VCaP (cell line): ENCODE measurements around the gene KLHL30.

Source experiments
- H3K27ac ChIP-seq: fragments of 450-650 bp; 2 replicates; pipeline ENCODE4 v1.5.1; 2017
- TF ChIP-seq, protein P1 (sequence below): fragments of 450-650 bp; conservative IDR thresholded peaks from 2 replicates; pipeline ENCODE4 v1.5.1; 2017; ENCODE audit warnings: mild to moderate bottlenecking, moderate library complexity

The KLHL30 gene

DNA sequence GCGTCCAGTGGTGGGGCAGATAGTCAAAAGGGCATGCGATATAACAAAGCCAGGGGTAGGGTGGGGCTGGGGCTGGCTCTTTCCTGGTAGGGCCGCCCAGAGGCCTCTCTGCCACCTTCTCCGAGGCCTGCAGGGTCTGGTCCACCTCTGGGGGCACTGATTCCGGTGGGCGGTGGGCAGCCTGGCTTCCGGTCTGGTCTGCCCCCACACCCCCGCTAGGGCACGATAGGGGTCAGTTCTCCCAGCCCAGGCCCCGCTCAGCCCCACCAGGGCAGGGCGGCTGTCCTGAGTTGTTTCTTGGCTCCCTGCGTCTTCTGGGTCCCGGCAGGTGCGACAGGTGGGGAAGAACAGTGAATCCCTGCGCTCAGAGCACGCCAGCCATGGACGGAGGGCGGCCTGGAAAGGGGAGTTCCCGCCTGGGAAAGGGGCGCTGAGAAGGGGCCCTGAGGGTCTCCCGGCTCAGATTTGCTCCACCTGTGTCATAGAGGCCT, 19.6 kb downstream of the KLHL30 start:
- H3K27ac ChIP-seq = no peak overlapping the region
- TF ChIP-seq, protein P1, sequence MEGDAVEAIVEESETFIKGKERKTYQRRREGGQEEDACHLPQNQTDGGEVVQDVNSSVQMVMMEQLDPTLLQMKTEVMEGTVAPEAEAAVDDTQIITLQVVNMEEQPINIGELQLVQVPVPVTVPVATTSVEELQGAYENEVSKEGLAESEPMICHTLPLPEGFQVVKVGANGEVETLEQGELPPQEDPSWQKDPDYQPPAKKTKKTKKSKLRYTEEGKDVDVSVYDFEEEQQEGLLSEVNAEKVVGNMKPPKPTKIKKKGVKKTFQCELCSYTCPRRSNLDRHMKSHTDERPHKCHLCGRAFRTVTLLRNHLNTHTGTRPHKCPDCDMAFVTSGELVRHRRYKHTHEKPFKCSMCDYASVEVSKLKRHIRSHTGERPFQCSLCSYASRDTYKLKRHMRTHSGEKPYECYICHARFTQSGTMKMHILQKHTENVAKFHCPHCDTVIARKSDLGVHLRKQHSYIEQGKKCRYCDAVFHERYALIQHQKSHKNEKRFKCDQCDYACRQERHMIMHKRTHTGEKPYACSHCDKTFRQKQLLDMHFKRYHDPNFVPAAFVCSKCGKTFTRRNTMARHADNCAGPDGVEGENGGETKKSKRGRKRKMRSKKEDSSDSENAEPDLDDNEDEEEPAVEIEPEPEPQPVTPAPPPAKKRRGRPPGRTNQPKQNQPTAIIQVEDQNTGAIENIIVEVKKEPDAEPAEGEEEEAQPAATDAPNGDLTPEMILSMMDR = no peak

DNA sequence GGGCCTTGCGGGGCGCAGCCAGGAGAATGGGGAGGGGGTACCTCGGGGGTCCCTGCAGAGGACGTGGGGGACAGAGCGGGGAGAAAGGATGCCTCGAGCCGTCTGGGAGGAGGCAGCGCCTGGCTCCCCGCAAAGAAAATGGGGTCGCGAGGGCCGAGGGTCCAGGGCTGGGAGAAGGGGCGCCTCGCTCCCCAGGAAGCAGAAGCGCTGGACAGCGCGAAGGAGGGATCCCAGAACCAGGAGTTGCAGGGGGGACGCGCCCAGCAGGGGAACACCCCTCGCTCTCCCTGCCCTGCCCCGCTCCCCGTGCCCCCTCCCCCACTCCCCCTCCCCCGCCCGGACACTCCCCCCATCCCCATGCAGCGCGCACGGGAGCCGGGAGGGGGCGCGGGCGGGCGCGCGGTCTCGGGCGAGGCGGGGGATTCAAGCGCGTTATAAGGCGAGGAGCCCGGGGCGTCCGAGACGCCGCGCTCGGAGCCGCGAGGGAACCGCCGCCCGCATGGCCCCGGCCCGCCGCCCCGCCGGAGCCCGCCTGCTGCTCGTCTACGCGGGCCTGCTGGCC, 20.1 kb downstream of the KLHL30 start, which contains the start of gene ERFE:
Gene ERFE, plus strand, starts transcription at position 462 of the 562 bp plus-strand sequence. Its CDS starts 38 bp downstream, at position 500.
- TF ChIP-seq, protein P1 = peak; percentile 75
- H3K27ac ChIP-seq = peak within 1 kb of the TSS; percentile 56; the same call in 1 of the 2 replicates

DNA sequence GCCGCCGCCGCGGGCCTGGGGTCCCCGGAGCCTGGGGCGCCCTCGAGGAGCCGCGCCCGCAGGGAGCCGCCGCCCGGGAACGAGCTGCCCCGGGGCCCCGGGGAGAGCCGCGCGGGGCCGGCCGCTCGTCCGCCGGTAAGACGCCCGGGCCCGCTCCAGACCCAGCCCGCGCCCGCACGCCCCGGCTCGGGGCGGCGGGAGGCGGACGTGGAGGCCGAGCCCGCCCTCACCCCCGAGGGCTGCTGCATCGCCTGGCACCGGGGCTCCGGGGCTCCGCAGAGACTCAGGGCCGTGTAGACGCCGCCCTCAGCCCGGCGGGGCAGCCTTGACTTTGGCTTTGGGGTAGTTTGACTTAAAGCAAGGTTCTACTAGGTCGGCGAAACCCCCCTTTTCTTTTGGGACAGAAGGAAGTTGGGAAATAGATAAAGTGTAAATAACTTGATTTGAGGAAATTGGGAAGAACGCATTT, 20.6 kb downstream of the KLHL30 start:
- TF ChIP-seq, protein P1 = peak; percentile 49
- peak overlapping the region; percentile 56; the same call in 1 of the 2 replicates for H3K27ac ChIP-seq

DNA sequence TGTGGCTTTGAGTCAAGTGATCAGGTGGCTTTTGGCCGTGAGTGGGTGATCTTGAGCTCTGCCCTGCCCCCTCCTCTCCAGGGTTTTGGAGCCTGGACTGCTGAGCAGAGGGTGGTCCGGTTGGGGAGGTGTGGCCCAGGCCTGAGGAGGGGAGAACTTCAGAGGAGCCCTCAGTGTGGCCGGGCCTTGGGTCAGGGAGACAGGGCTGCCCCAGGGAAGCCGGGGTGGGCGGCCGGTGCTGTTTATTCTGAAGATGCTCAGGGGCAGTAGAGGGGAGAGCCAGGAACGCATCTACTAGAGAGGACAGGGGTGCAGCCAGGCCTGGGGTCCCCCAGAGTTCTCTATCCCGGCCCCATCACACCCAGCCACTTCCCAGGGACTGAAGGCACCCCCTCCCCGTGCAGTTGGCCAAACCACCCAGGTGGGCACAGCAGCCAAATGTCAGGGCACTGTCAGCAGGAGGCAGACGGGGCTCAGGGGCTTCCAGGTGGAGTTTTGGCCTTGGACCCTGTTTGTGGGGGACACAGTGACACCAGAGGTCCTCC, 21.3 kb downstream of the KLHL30 start:
- TF ChIP-seq, protein P1 = no peak
- H3K27ac ChIP-seq = no peak overlapping the region

DNA sequence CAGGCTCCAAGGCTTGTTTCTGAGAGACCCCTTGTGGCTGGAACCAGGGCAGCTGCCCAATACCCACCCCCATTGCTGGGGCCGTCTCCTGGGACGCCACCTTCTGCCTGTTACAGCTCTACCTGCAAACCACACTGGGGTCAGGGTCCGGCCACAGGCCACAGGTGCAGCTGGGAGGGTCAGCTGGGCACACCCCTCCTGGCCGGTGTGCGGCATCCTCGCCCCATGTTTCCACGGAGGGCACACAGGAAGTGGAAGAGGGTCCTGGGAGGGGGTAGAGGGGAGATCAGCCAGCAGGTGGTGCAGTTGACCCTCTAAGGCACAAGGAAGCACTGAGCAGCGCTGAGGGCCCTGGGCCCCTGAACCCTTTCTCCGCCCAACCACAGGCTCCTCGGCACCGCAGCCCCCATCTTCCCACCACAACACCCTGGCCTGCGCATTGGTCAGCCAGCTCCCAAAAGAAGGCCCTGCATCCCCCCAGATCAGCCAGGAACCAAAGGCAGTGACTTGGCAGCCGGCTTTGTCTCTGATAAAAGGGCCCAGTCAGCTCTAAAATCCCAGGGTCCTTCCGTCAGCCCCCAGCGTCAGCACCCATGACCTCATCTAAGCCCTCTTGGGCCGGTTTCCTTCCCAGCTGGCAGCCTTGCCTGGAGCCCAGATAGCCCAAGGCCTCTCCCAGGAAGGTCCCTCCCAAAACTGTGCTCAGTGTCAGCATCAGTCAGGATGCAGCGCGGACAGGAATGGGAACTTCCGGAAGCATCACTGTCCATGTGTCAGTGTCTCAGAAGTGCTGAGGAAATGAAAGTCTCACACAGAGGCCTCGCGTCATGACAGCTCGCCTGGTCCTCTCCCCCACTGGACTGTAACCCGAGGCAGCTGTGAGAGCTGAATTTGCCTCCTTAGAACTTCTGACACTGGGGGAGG, 22.0 kb downstream of the KLHL30 start:
- H3K27ac ChIP-seq = no peak overlapping the region
- TF ChIP-seq, protein P1 = peak; percentile 43

DNA sequence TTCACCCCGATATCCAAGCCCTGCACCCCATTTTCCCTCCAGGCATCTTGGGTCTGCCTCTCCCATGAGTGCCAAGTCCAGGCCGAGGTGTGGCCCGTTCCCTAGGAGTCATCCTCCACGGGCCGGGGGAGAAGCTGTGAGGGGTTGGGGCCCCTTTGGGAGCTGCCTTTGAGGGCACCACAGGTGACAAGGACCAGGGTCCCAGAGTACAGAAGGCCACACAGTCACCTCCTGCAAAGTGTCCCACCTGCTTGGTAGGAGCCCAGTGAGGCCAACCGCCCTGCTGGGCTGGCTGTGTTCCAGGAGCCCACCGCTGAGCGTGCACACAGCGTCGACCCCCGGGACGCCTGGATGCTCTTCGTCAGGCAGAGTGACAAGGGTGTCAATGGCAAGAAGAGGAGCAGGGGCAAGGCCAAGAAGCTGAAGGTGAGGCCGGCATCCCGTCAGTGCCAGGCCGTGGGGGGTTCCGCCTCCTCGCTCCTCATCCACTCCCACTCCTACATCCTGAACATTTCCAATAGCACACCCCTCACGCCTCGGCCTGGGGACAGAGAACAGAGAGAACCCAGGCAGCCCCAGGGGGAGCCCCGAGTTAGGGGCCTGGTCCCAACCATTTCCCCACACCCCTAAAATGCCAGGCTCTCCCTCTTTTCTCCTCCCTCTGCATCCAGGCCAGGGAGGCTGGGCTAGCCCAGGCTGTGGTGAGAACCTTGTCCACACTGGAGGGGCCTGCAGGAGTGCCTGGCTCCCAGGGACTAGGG, 23.0 kb downstream of the KLHL30 start:
- no peak overlapping the region for H3K27ac ChIP-seq
- TF ChIP-seq, protein P1 = no peak
